ENCODE measurements around the gene CHSY3.
"Not testable (repeated sequence)": the region's sequence is repeated elsewhere in the genome, so short reads cannot be mapped to it uniquely, and the experiment has no call there.

DNA sequence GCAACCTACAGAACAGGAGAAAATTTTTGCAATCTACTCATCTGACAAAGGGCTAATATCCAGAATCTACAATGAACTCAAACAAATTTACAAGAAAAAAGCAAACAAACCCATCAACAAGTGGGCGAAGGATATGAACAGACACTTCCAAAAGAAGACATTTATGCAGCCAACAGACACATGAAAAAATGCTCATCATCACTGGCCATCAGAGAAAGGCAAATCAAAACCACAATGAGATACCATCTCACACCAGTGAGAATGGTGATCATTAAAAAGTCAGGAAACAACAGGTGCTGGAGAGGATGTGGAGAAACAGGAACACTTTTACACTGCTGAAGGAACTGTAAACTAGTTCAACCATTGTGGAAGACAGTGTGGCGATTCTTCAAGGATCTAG is 322.3 kb downstream of the CHSY3 start:
- TF ChIP-seq, protein P1, sequence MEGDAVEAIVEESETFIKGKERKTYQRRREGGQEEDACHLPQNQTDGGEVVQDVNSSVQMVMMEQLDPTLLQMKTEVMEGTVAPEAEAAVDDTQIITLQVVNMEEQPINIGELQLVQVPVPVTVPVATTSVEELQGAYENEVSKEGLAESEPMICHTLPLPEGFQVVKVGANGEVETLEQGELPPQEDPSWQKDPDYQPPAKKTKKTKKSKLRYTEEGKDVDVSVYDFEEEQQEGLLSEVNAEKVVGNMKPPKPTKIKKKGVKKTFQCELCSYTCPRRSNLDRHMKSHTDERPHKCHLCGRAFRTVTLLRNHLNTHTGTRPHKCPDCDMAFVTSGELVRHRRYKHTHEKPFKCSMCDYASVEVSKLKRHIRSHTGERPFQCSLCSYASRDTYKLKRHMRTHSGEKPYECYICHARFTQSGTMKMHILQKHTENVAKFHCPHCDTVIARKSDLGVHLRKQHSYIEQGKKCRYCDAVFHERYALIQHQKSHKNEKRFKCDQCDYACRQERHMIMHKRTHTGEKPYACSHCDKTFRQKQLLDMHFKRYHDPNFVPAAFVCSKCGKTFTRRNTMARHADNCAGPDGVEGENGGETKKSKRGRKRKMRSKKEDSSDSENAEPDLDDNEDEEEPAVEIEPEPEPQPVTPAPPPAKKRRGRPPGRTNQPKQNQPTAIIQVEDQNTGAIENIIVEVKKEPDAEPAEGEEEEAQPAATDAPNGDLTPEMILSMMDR (IDR thresholded peaks at IDR 0.05): not testable (repeated sequence)
- TF ChIP-seq POLR2A, EP300, POLR2AphosphoS5 (IDR thresholded peaks at IDR 0.05): not testable (repeated sequence)

Data from suprapubic skin (tissue), 4 donors.